H1 (cell line): ENCODE measurements around the gene FHIT. TPM values are rescaled to one million over a fixed set of nuclear protein-coding genes. Genes with fewer than 3 reads are reported as not detected.

Source experiments
- CBX8 ChIP-seq: fragments of 300-800, 300-1000 bp; sonication (generic); IDR thresholded peaks from 2 replicates; pipeline ENCODE4 v1.7.1; 2016; ENCODE audit warnings: low read depth, low read length, borderline replicate concordance
- CHD7 ChIP-seq: fragments of 300-600 bp; sonication (generic); IDR thresholded peaks from 2 replicates; pipeline ENCODE4 v1.7.1; 2012; ENCODE audit warnings: low read length, moderate library complexity, mild to moderate bottlenecking, inconsistent platforms; ENCODE audit not compliant: insufficient replicate concordance
- GABPA ChIP-seq: IDR thresholded peaks from 2 replicates; pipeline ENCODE4 v1.6.1; 2011; ENCODE audit warnings: mild to moderate bottlenecking, low read length, moderate library complexity, borderline replicate concordance; ENCODE audit not compliant: insufficient read depth
- JUN ChIP-seq: IDR thresholded peaks from 2 replicates; pipeline ENCODE4 v1.6.1; 2011; ENCODE audit warnings: low read depth, mild to moderate bottlenecking, improper control_type of control experiment, low read length
- KDM4A ChIP-seq: IDR thresholded peaks from one replicate; pipeline ENCODE4 v1.7.1; 2012; ENCODE audit warnings: low read depth, mild to moderate bottlenecking, moderate library complexity, low read length, inconsistent platforms; ENCODE audit not compliant: severe bottlenecking
- NRF1 ChIP-seq: IDR thresholded peaks from 2 replicates; pipeline ENCODE4 v1.6.1; 2011; ENCODE audit warnings: mild to moderate bottlenecking, low read depth, low read length, improper control_type of control experiment
- RAD21 ChIP-seq, 2 experiments: IDR thresholded peaks in 1 of 2; conservative IDR thresholded peaks in 1 of 2; 2 replicates each; pipeline ENCODE4 v1.6.1; 2011; ENCODE audit warnings: low read depth in 2 of 2, low read length in 2 of 2, improper control_type of control experiment in 1 of 2, inconsistent platforms in 1 of 2, mild to moderate bottlenecking in 1 of 2, moderate library complexity in 1 of 2
- RXRA ChIP-seq: IDR thresholded peaks from 2 replicates; pipeline ENCODE4 v1.6.1; 2011; ENCODE audit warnings: low read depth, mild to moderate bottlenecking, low read length, moderate library complexity; ENCODE audit not compliant: insufficient read depth
- YY1 ChIP-seq: IDR thresholded peaks from 2 replicates; pipeline ENCODE4 v1.6.1; 2011; ENCODE audit warnings: low read depth, mild to moderate bottlenecking, low read length
- polyA plus RNA-seq, 7 experiments: library from polyadenylated mRNA; depleted of rRNA in 3 of 7; stranded (reverse) in 5 of 7; unstranded in 2 of 7; fragments of >200 nt in 5 of 7; fragments of 200-250 nt in 2 of 7; gene quantifications; 1 replicate in 5 of 7; 2 replicates in 1 of 7; 4 replicates in 1 of 7; pipeline versions ENCODE4 v1.2.1 to v1.2.3, GENCODE V29; 2011 to 2013; ENCODE audit warnings: missing spikeins in 2 of 7, mixed read lengths in 2 of 7
- total RNA-seq: library from RNA; stranded (reverse); fragmentation: NEBNext Ultra II Directional; extraction: Animal tissue kit (Norgen Biotek cat#: 25700); gene quantifications from 2 replicates; pipeline ENCODE4 v1.2.1, GENCODE V29; 2021

The FHIT gene
- total and polyA plus RNA-seq, 2 of the 8 experiments (the other 6 are each of a cell fraction or from before 2014, with no cell fraction given), result 1.2 to 3.2 TPM

GRCh38 chr3:60316121-60316797 is 935.0 kb downstream of the FHIT start (continued):
- TF ChIP-seq CHD7, result no peak
- TF ChIP-seq KDM4A, result no peak
- TF ChIP-seq CBX8, result no peak
- TF ChIP-seq RXRA, result no peak
- no peak for TF ChIP-seq RAD21 (IDR thresholded peaks at IDR 0.05 in 1 of 2, conservative IDR thresholded peaks at IDR 0.05 in 1 of 2; ENCODE audit: low read depth in 2 of 2, low read length in 2 of 2)
- TF ChIP-seq NRF1, result no peak
- no peak for TF ChIP-seq GABPA
- TF ChIP-seq JUN, result no peak
- TF ChIP-seq YY1, result no peak
